ENCODE results near the gene STOX2.

The STOX2 gene

DNA sequence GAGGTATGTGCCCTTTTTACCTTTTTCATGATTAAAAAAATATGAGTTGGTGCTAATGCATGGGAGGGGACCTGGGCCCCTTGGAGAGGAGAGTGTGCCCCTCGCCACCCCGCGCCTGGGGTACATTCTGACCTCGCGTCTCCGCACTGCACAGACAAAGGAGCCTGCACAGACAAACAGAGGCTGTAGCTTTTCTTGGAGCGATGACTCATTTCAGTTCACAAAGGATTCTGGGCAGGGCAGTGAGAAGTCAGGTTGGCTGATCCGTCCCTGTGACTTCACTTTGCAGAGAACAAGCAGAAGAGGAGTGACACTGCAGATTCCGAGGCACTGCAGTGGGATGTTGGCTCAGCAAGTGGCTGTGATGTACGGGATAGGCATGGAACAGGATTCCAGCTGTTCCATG lies 82.9 kb downstream of the STOX2 start:
- H3K4me3 ChIP-seq (replicated peaks; ENCODE audit: low read depth, low read length): peak overlapping the region; percentile 52
- TF ChIP-seq, protein P1, sequence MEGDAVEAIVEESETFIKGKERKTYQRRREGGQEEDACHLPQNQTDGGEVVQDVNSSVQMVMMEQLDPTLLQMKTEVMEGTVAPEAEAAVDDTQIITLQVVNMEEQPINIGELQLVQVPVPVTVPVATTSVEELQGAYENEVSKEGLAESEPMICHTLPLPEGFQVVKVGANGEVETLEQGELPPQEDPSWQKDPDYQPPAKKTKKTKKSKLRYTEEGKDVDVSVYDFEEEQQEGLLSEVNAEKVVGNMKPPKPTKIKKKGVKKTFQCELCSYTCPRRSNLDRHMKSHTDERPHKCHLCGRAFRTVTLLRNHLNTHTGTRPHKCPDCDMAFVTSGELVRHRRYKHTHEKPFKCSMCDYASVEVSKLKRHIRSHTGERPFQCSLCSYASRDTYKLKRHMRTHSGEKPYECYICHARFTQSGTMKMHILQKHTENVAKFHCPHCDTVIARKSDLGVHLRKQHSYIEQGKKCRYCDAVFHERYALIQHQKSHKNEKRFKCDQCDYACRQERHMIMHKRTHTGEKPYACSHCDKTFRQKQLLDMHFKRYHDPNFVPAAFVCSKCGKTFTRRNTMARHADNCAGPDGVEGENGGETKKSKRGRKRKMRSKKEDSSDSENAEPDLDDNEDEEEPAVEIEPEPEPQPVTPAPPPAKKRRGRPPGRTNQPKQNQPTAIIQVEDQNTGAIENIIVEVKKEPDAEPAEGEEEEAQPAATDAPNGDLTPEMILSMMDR (IDR thresholded peaks at IDR 0.05; ENCODE audit: low read length, missing control alignments): no peak
- DNase-seq (ENCODE audit: low read depth): peak; percentile 94

DNA sequence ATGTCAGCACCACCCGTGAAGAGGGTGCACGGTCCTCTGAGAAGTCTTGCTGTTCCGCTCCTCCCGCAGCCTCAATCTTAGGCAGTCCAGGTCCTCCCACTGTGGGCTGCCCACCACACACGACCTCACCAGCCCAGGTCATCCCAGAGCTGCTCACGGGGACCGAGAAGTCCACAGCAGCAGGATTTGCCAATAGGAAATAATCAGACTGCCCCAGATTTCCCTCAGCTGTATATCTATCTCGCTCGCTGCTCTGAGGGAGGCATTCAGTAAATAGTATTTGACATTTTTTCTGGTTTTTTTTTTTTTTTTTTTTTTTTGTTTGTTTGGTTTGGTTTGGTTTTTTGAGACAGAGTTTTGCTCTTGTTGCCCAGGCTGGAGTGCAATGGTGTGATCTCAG lies 83.8 kb downstream of the STOX2 start:
- DNase-seq (ENCODE audit: low read depth): no peak
- TF ChIP-seq, protein P1 (IDR thresholded peaks at IDR 0.05; ENCODE audit: low read length, missing control alignments): no peak
- no peak overlapping the region for H3K4me3 ChIP-seq (replicated peaks; ENCODE audit: low read depth, low read length)

DNA sequence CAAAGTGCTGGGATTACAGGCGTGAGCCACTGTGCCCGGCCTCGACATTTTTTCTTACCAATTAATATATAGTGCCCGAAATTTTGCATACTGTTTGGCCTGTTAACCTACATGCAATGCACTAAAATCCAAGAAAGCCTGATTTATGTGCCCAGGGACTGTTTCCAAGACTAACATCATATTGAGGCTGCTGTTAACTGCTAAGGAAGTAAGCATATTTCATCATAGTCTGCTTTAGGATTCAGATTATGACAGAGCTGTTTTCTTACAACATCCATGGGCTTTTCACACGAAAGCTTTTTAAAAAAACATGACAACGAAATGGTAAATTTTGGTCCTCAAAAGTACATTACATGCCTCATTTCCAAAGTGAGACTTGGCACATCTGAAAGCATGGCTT lies 84.4 kb downstream of the STOX2 start:
- DNase-seq (ENCODE audit: low read depth): peak; percentile 89
- H3K4me3 ChIP-seq (replicated peaks; ENCODE audit: low read depth, low read length): no peak overlapping the region
- TF ChIP-seq, protein P1 (IDR thresholded peaks at IDR 0.05; ENCODE audit: low read length, missing control alignments): no peak

DNA sequence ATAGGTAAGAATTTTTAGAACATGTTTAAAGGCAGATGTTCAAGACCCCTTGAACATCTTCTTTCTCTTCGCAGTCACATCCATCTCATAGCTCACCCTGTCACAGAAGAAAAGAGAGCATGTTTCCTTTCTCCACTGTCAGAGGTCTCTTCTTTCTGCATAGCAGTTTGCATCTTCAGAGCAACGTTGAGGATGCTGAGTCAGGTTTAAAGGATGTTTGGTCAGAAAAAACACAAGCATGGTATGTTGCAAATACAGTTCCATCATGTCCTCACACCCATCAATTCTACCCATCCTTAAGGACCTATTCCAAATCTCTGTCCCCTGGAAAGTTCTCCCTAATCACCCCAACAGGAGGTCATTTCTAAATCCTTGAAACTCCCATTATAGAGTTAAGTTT lies 84.8 kb downstream of the STOX2 start:
- DNase-seq (ENCODE audit: low read depth): peak; percentile 33
- TF ChIP-seq, protein P1 (IDR thresholded peaks at IDR 0.05; ENCODE audit: low read length, missing control alignments): no peak
- H3K4me3 ChIP-seq (replicated peaks; ENCODE audit: low read depth, low read length): no peak overlapping the region

DNA sequence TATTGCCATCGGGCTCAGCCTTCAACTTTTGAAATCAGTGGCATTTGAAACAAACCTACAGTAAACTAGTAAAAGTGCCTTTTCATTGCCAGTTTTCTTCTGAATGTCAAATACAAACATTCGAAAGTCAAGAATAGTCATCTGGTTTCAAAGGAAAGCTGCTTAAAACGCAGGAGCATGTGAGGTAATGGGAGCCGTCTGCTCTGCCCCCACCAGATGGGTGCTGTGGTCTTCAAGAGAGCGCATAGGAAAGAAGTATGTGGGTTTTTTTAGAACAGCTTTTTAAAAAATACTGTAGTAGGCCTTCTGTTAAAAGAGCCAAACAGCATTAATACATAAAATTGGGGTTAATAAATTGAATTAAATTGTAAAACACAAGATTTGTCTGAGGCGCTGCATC lies 88.6 kb downstream of the STOX2 start:
- no peak for DNase-seq (ENCODE audit: low read depth)
- no peak overlapping the region for H3K4me3 ChIP-seq (replicated peaks; ENCODE audit: low read depth, low read length)
- TF ChIP-seq, protein P1 (IDR thresholded peaks at IDR 0.05; ENCODE audit: low read length, missing control alignments): no peak

DNA sequence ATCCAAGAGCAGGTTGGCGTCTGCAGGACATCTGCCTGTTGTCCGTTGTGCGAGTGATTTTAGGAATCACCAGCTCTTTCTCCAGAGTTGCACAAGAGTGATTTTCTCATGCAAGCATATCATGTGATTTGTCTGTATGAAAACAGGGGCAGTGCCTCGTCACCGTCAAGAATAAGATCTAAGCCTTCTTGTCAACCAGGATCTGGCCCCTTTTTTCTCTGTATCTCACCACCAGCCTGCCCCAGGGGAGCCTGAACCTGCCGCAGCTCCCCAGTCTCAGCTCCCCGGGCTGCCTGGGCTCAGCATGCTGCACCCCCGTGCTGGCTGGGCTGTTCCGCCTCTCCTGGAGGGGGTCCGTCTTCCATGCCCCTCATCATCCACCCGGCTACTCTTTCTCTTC lies 90.5 kb downstream of the STOX2 start:
- TF ChIP-seq, protein P1 (IDR thresholded peaks at IDR 0.05; ENCODE audit: low read length, missing control alignments): no peak
- H3K4me3 ChIP-seq (replicated peaks; ENCODE audit: low read depth, low read length): no peak overlapping the region
- peak; percentile 59 for DNase-seq (ENCODE audit: low read depth)

DNA sequence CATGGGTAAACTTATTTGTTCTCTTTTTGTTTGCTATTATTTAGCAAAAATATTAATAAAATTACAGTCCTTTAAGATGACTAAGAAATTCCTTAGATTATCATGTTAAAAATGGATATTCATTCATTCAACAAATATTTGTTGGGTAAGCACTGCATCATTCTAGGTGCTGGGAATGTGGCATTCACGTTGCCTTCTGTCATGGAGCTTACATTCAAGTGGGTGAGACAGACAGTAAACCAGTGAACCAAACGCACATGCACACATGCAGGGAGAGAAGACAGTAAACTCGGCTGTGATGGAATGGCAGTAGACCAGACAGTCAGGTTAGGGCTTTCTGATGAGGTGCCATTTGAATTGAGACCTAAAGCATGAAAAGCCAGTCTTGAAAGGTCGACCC lies 91.8 kb downstream of the STOX2 start:
- DNase-seq (ENCODE audit: low read depth): peak; percentile 72
- H3K4me3 ChIP-seq (replicated peaks; ENCODE audit: low read depth, low read length): no peak overlapping the region
- TF ChIP-seq, protein P1 (IDR thresholded peaks at IDR 0.05; ENCODE audit: low read length, missing control alignments): no peak
